ENCODE results near the gene PNMA8A.
A peak's percentile ranks its signal among the peaks of the same experiment; 100 is the strongest.

Gene PNMA8A

DNA sequence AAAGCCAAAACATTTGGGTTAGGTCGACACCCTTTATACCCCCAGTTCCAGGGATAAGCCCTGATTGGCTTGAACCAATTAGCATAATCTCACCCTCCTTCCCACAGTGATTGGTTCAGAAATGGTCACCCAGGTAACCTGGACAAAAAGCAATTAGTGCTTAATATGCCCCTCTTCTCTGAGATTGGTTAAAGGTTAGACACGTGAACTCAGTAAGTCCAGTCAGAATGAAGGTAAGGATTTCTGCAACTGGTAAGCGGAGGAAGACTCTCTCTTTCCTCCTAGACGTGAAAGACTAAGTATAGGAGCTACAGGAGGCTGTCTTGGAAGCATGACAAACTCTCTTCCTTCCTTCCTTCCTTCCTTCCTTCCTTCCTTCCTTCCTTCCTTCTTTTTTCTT is 41.4 kb downstream of the PNMA8A start:
- H3K4me3 Mint-ChIP-seq = no peak overlapping the region
- ATAC-seq = no peak
- H3K9me3 Mint-ChIP-seq = no peaks in the 10 kb centered on the region
- peaks cover 93% of the 10 kb centered on the region for H3K27me3 Mint-ChIP-seq
- DNase-seq = no peak
- peaks cover 35% of the 10 kb centered on the region for H3K4me1 Mint-ChIP-seq
- no peak overlapping the region for H3K27ac Mint-ChIP-seq

DNA sequence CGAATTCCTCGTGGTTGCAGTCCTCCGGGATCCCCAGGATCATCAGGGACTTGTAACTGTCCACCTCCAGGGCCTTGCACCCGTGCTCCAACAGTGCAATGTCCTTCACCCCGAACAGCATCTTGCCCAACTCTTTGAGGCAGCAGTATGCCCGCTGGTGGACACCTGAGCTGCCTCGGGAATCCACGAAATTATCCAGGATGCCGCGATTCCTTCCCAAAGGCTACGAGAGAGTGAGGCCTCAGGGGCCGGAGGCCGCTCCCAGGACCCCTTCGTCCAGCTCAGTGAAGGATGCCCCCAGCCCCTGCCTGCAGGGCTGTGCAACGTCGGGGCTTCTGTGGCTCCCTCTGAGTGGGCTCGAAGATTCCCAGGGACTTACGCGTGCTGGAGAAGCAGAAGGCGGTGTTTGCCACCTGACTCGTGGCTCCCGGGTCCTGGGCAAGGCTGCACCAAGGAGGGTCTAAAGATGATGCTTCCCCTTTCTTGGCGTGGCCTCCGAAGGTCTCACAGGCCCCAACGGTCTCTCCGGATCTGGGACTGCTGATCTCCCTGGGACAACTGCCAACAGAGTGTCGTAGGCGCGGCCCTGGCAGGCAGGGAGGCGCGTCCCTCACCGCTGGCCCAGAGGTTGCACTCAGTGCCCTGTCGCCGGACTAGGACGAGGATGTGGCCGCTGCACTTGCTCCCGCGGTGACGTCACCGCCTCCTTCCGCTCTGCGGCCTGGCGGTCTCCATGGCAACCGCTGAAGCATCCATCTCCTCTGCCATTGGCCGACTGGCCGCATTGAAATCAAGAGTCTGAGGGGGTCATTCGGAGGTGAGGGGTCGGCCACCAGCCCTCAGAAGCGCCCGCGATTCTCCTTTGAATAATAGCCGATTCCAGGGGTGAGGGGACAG is 42.9 kb downstream of the PNMA8A start, which contains the start of gene PNMA8C:
Gene PNMA8C, minus strand, starts transcription at position 698 of the 897 bp plus-strand sequence. Its CDS starts 577 bp downstream, at position 121.
- Mint-ChIP-seq H3K4me1 (peaks cover 35% of the 10 kb centered on the region), H3K27ac (peak within 1 kb of the TSS; percentile 30 to 69), H3K4me3 (peak within 1 kb of the TSS; percentile 72 to 80), H3K27me3 (peaks cover 92% of the 10 kb centered on the region), H3K9me3 (no peaks in the 10 kb centered on the region)
- ATAC-seq (peak; percentile 64), DNase-seq (peak; percentile 48 to 70)

DNA sequence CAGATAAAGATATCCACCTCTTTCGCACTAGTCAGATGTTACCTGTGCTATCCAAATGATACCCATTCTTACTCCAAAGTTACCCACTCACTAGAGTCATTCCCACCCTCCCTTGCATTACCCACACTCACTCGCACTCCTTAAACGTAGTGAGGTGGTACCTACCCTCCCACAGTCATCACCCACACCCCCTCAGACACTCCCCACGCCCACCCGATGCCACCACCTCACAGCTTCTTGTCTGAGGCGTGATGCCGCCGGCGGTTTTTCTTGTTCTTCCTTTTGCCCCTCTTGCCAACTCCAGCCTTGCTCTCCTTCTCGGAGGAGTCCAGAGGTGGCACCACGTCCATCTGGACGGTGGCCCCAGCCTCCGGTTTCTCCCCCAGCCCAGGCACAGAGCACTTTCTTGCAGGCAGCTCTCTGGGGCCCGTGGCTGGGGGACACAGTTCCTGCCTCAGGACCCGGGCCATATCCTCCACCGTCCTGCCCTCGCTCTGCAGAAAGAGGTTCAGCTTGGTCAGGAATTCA is 43.8 kb downstream of the PNMA8A start:
- Mint-ChIP-seq H3K4me1 (peaks cover 35% of the 10 kb centered on the region), H3K27me3 (peaks cover 99% of the 10 kb centered on the region), H3K9me3 (no peaks in the 10 kb centered on the region), H3K4me3 (peak overlapping the region; percentile 79 to 83), H3K27ac (no peak overlapping the region)
- no peak for DNase-seq
- ATAC-seq = no peak

DNA sequence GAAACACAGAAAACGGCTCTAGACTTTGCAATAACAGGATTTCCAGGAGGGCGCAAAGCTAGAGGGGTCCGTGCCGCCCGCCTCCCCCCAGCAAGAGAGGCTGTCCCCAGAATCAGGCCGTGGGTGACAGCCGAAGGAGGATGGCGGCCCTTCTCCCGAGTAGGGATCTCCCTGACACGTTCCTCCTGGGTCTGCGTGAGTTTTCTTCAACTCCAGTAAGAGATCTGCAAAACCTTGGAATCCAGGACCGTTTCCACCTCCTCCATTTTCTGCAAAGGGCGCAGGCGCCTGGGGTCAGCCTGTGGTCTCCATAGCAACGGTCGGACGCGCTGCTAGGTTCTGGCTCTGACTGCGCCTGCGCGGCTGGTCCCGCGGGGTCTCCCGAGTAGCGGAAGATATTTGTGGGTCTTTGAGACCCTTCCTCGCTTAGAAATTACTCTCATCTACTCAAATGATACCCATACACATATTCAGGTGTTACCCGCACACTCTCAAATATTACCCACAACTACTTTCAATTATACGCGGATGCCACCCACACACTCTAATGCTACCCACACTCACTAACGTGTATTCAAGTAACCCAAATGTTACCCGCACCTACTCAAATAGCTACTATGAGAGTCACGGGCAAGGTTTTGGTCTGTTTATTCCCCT is 44.7 kb downstream of the PNMA8A start:
- Mint-ChIP-seq H3K27me3 (peaks cover 96% of the 10 kb centered on the region), H3K4me1 (peaks cover 35% of the 10 kb centered on the region), H3K27ac (no peak overlapping the region), H3K4me3 (peak overlapping the region; percentile 79 to 83), H3K9me3 (no peaks in the 10 kb centered on the region)
- ATAC-seq (peak; percentile 94), DNase-seq (peak; percentile 42 to 63)

DNA sequence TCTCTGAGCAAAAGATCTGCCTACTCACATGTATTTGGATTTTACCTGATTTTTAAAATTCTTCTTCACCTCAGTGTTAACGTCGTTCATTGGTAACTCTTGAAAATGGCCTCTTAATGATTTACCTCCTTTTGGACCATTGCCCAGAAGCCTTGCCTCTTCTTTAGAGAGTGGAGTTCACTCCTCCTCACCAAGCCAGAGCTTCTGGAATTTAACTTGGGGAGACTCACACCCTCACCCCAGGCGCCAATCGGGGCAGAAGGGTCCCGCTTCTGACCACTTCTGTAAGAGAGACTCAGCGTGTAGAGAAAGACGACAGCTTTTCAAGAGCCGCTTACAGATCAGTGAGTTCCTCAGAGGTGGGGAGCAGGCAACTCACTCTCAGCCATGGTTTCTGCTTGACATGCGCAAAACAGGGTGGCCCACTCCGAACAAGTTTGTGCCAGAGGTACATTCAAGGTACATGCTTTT is 45.3 kb downstream of the PNMA8A start:
- Mint-ChIP-seq H3K9me3 (no peaks in the 10 kb centered on the region), H3K4me1 (peaks cover 35% of the 10 kb centered on the region), H3K27ac (no peak overlapping the region), H3K4me3 (peak overlapping the region; percentile 79 to 83), H3K27me3 (peaks cover 95% of the 10 kb centered on the region)
- DNase-seq = no peak
- no peak for ATAC-seq

DNA sequence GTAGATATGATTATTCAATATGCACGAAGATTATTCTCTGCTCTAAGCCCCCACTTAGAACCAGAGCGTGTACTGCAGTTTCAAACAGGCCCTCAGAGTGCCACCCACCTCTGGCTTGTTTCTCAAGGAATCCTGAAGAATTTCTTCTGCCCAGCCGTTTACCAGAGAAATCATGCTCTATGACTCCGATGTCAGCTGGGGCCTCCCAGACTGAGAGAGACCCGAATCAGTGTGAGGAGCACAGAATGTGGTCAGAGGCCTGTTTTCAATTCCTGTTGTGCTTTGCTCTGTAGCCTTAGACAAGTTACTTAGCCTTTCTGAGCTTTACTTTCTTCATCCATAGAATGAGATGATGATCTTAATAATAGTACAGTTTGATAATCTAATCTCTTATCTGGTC is 48.2 kb downstream of the PNMA8A start:
- Mint-ChIP-seq H3K9me3 (no peaks in the 10 kb centered on the region), H3K27ac (no peak overlapping the region), H3K4me3 (no peak overlapping the region), H3K27me3 (peaks cover 95% of the 10 kb centered on the region), H3K4me1 (peaks cover 24% of the 10 kb centered on the region)
- DNase-seq = no peak
- ATAC-seq = no peak

DNA sequence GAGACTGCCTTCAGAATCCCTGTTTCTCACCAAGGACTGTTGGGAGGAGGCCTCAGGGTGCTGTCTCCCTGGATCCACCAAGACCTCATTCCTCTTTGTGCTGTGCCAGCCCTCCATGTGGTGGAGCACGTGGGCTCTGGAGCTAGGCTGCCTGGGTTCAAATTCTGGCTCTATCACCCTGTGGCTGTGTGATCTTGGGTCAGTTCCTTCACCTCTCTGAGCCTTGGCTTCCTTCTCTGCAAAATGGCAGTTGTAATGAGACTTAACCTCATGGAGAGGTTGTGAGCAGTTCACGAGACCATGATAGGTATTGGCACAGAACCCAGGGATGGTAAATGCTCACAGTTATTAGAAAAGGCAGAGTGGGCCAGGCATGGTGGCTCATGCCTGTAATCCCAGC is 49.0 kb downstream of the PNMA8A start:
- Mint-ChIP-seq H3K27ac (no peak overlapping the region), H3K4me1 (peaks cover 15% of the 10 kb centered on the region), H3K9me3 (no peaks in the 10 kb centered on the region), H3K4me3 (no peak overlapping the region), H3K27me3 (peaks cover 89% of the 10 kb centered on the region)
- ATAC-seq (no peak), DNase-seq (no peak)

DNA sequence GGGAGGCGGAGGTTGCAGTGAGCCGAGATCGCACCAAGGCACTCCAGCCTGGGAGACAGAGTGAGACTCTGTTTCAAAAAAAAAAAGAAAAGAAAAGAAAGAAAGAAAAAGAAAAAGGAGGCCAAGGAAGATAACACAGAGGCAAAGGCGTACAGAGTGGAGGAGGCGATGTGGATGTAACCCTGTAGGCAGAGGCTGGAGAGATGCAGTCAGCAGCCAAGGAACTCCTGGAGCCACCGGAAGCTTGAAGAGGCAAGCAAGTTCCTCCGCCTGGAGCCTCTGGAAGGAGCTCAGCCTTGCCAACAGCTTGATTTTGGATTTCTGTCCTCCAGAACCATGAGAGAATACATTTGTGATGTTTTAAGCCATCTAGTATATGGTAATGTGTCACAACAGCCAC is 51.3 kb downstream of the PNMA8A start:
- Mint-ChIP-seq H3K27ac (no peak overlapping the region), H3K4me3 (no peak overlapping the region), H3K4me1 (peaks cover 13% of the 10 kb centered on the region), H3K9me3 (no peaks in the 10 kb centered on the region), H3K27me3 (peaks cover 88% of the 10 kb centered on the region)
- DNase-seq (no peak), ATAC-seq (no peak)
